K562 (cell line): ENCODE measurements around the gene SRRT. TPM values are rescaled to one million over a fixed set of nuclear protein-coding genes. Genes with fewer than 3 reads are reported as not detected.

ENCODE experiments used
- ARID1B ChIP-seq: fragments of 450-650 bp; IDR thresholded peaks from 2 replicates; pipeline ENCODE4 v1.6.1; 2016; ENCODE audit warnings: antibody characterized with exemption, mild to moderate bottlenecking, inconsistent platforms
- BCLAF1 ChIP-seq, 2 experiments: fragments of 450-650 bp in 1 of 2; IDR thresholded peaks; 2 replicates each; pipeline ENCODE4 v1.6.1; 2011 to 2017; ENCODE audit warnings: low read depth in 2 of 2, antibody characterized with exemption in 1 of 2, borderline replicate concordance in 1 of 2, low read length in 1 of 2, mild to moderate bottlenecking in 1 of 2, mixed read lengths in 1 of 2; ENCODE audit not compliant: control insufficient read depth in 1 of 2
- ELK1 ChIP-seq: sonication (generic); formaldehyde crosslinking; IDR thresholded peaks from 2 replicates; pipeline ENCODE4 v1.8.1; 2022; ENCODE audit warnings: missing genetic modification reagents
- HES1 ChIP-seq: fragments of 450-650 bp; IDR thresholded peaks from 2 replicates; pipeline ENCODE4 v1.6.1; 2016; ENCODE audit warnings: low read depth, mild to moderate bottlenecking, moderate library complexity
- ILK ChIP-seq: fragments of 450-650 bp; IDR thresholded peaks from 2 replicates; pipeline ENCODE4 v1.6.1; 2016; ENCODE audit warnings: missing genetic modification characterization, low read depth, mild to moderate bottlenecking, missing compliant biosample characterization, moderate library complexity, borderline replicate concordance
- JUN ChIP-seq, 2 experiments: sonication (generic) in 1 of 2; formaldehyde crosslinking in 1 of 2; IDR thresholded peaks; 2 replicates each; pipeline versions ENCODE4 v1.6.1 to v1.8.0; 2012 to 2022; ENCODE audit warnings: borderline replicate concordance in 2 of 2, mild to moderate bottlenecking in 2 of 2, improper control_type of control experiment in 1 of 2, low read depth in 1 of 2, low read length in 1 of 2, missing genetic modification reagents in 1 of 2
- KAT2B ChIP-seq: IDR thresholded peaks from one replicate; pipeline ENCODE4 v1.6.1; 2012; ENCODE audit warnings: low read depth, mild to moderate bottlenecking, control low read depth, inconsistent platforms, low read length, moderate library complexity
- MCM5 ChIP-seq: fragments of 450-650 bp; IDR thresholded peaks from 2 replicates; pipeline ENCODE4 v1.6.1; 2016; ENCODE audit warnings: low read depth
- NFATC3 ChIP-seq: fragments of 450-650 bp; IDR thresholded peaks from 2 replicates; pipeline ENCODE4 v1.6.1; 2017; ENCODE audit warnings: mild to moderate bottlenecking
- SMARCA5 ChIP-seq: fragments of 450-650 bp; IDR thresholded peaks from 2 replicates; pipeline ENCODE4 v1.6.1; 2016
- SRSF3 ChIP-seq: fragments of 200-400 bp; formaldehyde crosslinking; IDR thresholded peaks from 2 replicates; pipeline ENCODE4 v1.6.1; 2016; ENCODE audit warnings: mild to moderate bottlenecking, low read length, moderate library complexity; ENCODE audit not compliant: insufficient read depth
- STAT5B ChIP-seq: fragments of 250-450 bp; sonication (Bioruptor Pico); IDR thresholded peaks from 2 replicates; pipeline ENCODE4 v1.8.0; 2021; ENCODE audit warnings: mild to moderate bottlenecking, inconsistent platforms
- THRAP3 ChIP-seq: fragments of 450-650 bp; IDR thresholded peaks from 2 replicates; pipeline ENCODE4 v1.6.1; 2016; ENCODE audit warnings: mild to moderate bottlenecking, inconsistent platforms, borderline replicate concordance
- TRIM25 ChIP-seq: fragments of 450-650 bp; IDR thresholded peaks from 2 replicates; pipeline ENCODE4 v1.7.0; 2016; ENCODE audit warnings: borderline replicate concordance
- ZNF124 ChIP-seq: sonication (generic); formaldehyde crosslinking; IDR thresholded peaks from 2 replicates; pipeline ENCODE4 v1.8.1; 2022; ENCODE audit warnings: missing genetic modification reagents
- ZNF232 ChIP-seq: sonication (generic); formaldehyde crosslinking; IDR thresholded peaks from 2 replicates; pipeline ENCODE4 v1.8.0; 2022; ENCODE audit warnings: mild to moderate bottlenecking, missing genetic modification reagents
- ZNF77 ChIP-seq: fragments of 250-450 bp; sonication (Bioruptor Pico); IDR thresholded peaks from 2 replicates; pipeline ENCODE4 v1.5.0; 2020
- polyA plus RNA-seq, 8 experiments: library from polyadenylated mRNA; depleted of rRNA in 4 of 8; stranded (reverse) in 5 of 8; unstranded in 3 of 8; fragments of >200 nt; fragmentation: Nextera tagmentation in 2 of 8; fragmentation: Illumina TruSeq in 1 of 8; extraction: Ambion mirVana in 2 of 8; extraction: Trizol in 1 of 8; gene quantifications; 2 replicates each; pipeline versions ENCODE4 v1.2.1 to v1.2.3, GENCODE V29; 2011 to 2014; ENCODE audit warnings: inconsistent platforms in 1 of 8, missing spikeins in 1 of 8
- total RNA-seq, 7 experiments: library from RNA; depleted of rRNA in 6 of 7; stranded (reverse); fragments of >200 nt in 6 of 7; fragmentation: Illumina TruSeq in 2 of 7; extraction: Trizol in 2 of 7; gene quantifications; 2 replicates each; pipeline versions ENCODE4 v1.2.1 to v1.2.3, GENCODE V29; 2011 to 2021; ENCODE audit warnings: low replicate concordance in 1 of 7
- TF ChIP-seq, protein P1 (sequence below): sonication (generic); formaldehyde crosslinking; IDR thresholded peaks from 2 replicates; pipeline ENCODE4 v1.8.0; 2022; ENCODE audit warnings: mild to moderate bottlenecking, missing genetic modification reagents, borderline replicate concordance

SRRT gene
- total and polyA plus RNA-seq, 9 of the 15 experiments (the other 6 are each of a cell fraction or from before 2014, with no cell fraction given): 10.3 to 263 (median 84.4) TPM

- TF ChIP-seq HES1 (0 out of 2 replicates have a peak, but pooled peaks have one; percentile 44), ZNF77 (CRISPR knock-in tag) (no peak), ZNF124 (CRISPR knock-in tag) (no peak), TRIM25 (peak; percentile 96; the same call in 1 of the 2 replicates), ARID1B (peak; percentile 53), NFATC3 (0 out of 2 replicates have a peak, but pooled peaks have one; percentile 68), STAT5B (no peak), BCLAF1 (IDR thresholded peaks at IDR 0.05; ENCODE audit: borderline replicate concordance in 1 of 2, control insufficient read depth in 1 of 2, low read depth in 2 of 2, low read length in 1 of 2) (peak in 1 of 2 experiments; percentile 38; a peak in 1 of 4 replicates), JUN (IDR thresholded peaks at IDR 0.05; ENCODE audit: borderline replicate concordance, low read depth, low read length) (no peak), JUN (CRISPR knock-in tag; IDR thresholded peaks at IDR 0.05; ENCODE audit: borderline replicate concordance) (no peak), THRAP3 (peak; percentile 89; the same call in 1 of the 2 replicates), KAT2B (no peak), ILK (tag) (no peak), ELK1 (CRISPR knock-in tag) (no peak), SRSF3 (no peak), SMARCA5 (peak; percentile 80; the same call in 1 of the 2 replicates), ZNF232 (CRISPR knock-in tag) (no peak), MCM5 (0 out of 2 replicates have a peak, but pooled peaks have one; percentile 82)
- TF ChIP-seq, protein P1, sequence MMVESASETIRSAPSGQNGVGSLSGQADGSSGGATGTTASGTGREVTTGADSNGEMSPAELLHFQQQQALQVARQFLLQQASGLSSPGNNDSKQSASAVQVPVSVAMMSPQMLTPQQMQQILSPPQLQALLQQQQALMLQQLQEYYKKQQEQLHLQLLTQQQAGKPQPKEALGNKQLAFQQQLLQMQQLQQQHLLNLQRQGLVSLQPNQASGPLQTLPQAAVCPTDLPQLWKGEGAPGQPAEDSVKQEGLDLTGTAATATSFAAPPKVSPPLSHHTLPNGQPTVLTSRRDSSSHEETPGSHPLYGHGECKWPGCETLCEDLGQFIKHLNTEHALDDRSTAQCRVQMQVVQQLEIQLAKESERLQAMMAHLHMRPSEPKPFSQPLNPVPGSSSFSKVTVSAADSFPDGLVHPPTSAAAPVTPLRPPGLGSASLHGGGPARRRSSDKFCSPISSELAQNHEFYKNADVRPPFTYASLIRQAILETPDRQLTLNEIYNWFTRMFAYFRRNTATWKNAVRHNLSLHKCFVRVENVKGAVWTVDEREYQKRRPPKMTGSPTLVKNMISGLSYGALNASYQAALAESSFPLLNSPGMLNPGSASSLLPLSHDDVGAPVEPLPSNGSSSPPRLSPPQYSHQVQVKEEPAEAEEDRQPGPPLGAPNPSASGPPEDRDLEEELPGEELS: no peak
Observed at GRCh38 chr7:100840470-100841100, 34.3 kb upstream of the SRRT start (continued).
